Prostate gland (tissue), 2 donors: ENCODE measurements around the gene UBASH3B.

ENCODE experiments used
- POLR2A ChIP-seq: fragments of 450-650 bp; IDR thresholded peaks from one replicate; pipeline ENCODE4 v1.6.1; 2016; ENCODE audit warnings: antibody characterized with exemption, mild to moderate bottlenecking
- POLR2AphosphoS5 ChIP-seq: sonication (generic); formaldehyde crosslinking; IDR thresholded peaks from one replicate; pipeline ENCODE4 v1.6.1; 2017; ENCODE audit warnings: antibody characterized with exemption
- TF ChIP-seq, protein P1 (sequence below), 4 experiments: fragments of 200-600 bp in 2 of 4; fragments of 450-650 bp in 2 of 4; sonication (generic) in 2 of 4; IDR thresholded peaks; 1 replicate in 3 of 4; 2 replicates in 1 of 4; pipeline ENCODE4 v1.5.1; 2016 to 2019; ENCODE audit warnings: antibody characterized with exemption in 4 of 4, mild to moderate bottlenecking in 2 of 4, moderate library complexity in 2 of 4

DNA sequence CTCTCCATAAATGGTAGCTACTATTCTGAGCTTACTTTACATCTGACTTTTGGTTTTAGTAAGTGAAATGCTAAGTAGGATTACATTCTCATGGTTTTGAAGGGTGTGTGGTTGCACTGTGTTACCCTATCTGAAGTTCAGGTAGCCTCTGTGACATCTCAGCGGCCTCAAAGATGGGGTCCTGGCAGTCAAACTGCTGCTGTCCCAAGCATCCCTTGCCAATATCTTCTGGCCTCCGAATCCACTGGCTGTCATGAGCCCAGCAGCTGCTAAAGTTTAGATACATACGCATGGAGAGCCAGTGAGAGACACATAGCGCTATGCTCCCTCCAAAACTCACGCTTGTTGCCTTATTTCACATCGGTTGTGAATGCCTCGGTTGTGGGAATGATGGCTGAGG, 34.9 kb downstream of the UBASH3B start:
- TF ChIP-seq, protein P1, sequence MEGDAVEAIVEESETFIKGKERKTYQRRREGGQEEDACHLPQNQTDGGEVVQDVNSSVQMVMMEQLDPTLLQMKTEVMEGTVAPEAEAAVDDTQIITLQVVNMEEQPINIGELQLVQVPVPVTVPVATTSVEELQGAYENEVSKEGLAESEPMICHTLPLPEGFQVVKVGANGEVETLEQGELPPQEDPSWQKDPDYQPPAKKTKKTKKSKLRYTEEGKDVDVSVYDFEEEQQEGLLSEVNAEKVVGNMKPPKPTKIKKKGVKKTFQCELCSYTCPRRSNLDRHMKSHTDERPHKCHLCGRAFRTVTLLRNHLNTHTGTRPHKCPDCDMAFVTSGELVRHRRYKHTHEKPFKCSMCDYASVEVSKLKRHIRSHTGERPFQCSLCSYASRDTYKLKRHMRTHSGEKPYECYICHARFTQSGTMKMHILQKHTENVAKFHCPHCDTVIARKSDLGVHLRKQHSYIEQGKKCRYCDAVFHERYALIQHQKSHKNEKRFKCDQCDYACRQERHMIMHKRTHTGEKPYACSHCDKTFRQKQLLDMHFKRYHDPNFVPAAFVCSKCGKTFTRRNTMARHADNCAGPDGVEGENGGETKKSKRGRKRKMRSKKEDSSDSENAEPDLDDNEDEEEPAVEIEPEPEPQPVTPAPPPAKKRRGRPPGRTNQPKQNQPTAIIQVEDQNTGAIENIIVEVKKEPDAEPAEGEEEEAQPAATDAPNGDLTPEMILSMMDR (IDR thresholded peaks at IDR 0.05) = no peak
- TF ChIP-seq POLR2A (no peak), POLR2AphosphoS5 (no peak)
